GM15510 (cell line): ENCODE measurements around the gene FCRL2.

Experiments used
- POLR2A ChIP-seq: IDR thresholded peaks from 3 replicates; pipeline ENCODE4 v1.6.1; 2011; ENCODE audit warnings: borderline replicate concordance; ENCODE audit not compliant: insufficient read length; ENCODE audit errors: extremely low read depth

FCRL2 gene

DNA sequence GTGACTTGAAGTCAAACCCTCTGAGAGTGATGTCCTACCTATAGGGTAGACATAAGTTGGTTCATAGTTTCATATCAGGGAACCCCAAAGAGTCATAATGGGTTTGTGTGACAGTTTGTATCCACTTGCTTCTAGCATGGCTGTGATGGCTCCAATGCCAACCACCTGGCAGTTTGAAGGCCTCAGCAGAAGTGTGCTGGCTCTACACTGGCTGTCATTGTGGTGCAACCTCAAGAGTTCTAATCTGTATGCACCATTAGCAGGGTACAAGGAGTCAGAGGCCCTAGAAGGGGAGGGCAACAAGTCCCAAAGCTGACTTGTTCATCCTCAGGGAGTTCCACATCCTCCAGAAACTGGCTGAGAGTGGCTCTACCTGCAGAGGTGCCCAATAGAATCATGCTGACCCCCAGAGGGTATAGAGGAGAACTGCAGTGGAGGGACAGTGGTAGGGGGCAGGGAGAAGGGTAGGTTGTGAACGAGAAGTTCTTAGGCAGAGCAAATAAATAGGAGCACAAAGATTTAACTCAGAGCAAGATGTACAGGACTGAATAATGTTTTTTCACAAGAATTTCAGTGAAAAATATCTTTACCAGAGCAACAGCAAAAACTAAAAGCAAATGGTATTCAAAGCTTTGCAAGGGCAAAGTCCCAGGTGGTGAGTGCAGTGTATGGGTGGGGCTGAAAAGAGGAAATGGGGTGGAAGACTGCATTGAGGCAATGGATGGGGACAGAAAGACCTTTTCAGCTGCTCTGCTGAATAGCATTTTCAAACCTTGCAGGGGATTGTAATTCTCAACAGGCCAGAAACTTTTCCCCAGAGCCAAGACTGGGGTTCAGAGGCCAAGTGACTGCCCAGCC is 3.2 kb downstream of the FCRL2 start:
- no peak for TF ChIP-seq POLR2A

DNA sequence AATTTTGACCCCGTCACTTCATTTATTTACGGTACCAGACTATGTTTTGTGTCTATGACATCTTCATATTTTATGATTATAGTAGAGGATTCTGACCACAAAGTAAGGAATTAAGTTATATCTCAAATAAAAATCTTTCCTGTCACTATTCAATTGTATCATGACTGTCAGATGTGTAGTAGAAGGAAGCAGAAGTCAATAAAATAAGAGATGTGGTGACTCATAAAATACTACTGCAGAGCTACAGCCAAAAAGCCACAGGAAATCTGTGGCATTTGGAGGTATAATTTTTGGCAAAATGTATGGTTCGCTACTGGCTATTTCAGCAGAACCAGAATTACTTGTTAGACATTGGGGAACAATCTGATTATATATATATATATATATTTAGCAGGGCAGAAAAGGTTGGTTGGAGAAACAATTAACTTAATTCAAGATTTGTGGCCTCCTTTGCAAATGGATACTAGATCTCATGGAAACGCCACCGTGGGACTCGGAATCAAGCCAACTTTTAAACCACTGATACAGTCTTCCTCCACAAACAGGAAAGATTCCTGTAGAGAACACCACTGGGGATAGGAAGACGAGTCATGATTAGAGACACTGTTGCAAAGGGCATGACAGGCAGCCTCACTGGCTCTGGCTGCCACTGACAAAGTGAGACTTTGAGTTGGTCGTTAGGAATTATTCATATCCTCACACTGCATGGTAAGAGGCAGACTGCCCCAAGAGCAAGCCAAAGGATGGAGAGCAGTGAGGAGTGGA is 5.1 kb downstream of the FCRL2 start:
- no peak for TF ChIP-seq POLR2A

DNA sequence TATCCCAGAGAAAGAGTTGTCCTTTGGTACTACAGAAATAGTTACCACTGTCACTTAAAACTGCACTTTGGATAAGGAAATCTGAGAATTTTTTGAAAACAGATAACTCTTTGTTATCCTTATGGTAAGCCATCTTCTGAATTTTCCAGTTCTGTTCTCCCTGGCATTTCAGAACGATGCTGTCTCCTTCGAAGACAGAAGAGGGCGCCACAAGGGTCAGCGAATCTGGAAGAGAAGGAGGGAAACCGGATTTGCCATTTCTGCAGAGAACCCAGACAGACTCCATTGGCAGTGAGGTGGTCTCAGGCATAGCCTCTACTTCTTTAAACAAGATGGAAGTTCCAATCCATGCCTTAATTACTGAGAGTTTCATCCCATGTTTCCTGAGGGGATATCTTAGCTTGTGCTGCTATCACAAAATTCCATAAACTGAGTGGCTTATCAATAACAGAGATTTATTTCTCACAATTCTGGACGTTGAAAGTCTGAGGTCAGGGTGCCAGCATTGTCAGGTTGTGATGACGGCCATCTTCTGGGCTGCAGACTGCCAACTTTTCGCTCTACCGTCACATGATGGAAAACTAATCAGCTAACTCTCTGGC is 6.4 kb downstream of the FCRL2 start:
- TF ChIP-seq POLR2A: no peak

DNA sequence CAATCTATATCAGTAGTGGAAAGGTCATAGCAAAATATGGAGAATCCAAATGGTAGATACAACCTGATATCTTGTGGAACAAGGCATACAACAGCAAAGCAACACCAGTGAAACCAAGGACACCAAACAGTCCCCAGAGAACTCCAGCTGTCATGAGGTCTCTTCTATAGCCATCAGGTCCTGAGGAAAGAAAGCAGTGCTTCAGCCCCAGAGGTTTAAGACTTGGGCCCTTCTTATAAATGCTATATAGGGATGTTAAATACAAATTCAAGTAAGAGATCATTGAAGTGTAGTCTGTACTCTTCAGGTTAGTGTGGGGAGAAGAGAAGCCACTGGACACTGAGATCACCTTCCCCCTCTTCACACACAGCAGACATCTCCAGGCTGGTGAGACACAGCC is 10.1 kb downstream of the FCRL2 start:
- no peak for TF ChIP-seq POLR2A

DNA sequence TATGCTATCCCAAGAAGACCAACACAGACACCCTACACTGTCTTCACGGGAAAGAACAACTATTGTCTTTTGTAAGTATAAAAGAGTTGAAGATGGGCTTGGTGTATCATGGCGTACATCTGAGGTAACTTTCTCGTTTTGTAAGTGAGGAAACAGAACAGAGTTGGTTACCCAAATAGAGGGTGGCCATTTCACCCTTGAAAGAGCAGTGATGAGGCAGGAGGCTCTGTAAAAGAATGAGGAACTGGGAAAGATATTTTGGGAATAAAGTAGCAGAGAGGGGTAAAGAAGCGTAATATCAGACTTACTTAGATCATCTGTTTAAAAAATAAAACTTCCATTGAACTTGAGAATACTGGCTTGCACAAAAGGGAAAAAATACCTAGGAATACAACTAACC is 18.9 kb downstream of the FCRL2 start:
- TF ChIP-seq POLR2A: no peak

DNA sequence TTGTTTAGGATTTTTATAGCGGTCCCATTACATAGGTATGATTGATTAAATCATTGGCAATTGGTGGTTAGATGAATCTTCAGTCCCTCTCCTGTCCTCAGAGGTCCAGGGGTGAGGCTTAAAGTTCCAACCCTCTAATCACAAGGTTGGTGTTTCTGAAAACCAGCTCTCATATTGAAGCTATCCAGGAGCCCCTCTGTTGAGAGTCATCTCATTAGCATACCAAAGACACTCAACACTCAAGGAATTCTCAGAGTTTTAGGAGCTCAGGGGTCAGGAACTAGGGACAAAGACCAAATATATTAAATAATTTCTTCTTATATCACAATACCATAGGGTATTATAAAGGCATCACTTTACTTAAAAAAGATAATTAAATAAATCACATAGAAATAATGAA is 23.3 kb downstream of the FCRL2 start:
- no peak for TF ChIP-seq POLR2A

DNA sequence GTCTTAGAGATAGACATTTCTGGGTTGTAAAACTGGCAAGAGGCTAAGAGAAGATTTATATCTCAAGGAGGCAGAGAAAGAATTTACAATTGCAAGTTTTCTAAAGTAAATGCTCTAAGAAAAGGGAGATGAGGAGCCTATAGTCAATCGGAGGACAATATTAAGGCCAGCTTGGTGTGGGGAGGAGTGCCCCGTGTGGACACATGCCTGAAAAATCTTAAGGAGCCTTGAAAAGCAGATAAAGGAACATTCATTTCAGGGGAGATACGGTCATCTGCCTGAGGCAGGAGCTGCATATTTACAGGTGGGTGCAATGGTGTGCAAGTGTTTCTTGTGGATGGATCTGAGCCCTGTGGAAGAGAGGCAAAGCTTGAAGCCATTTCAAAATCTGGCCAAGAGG is 25.6 kb downstream of the FCRL2 start:
- no peak for TF ChIP-seq POLR2A

DNA sequence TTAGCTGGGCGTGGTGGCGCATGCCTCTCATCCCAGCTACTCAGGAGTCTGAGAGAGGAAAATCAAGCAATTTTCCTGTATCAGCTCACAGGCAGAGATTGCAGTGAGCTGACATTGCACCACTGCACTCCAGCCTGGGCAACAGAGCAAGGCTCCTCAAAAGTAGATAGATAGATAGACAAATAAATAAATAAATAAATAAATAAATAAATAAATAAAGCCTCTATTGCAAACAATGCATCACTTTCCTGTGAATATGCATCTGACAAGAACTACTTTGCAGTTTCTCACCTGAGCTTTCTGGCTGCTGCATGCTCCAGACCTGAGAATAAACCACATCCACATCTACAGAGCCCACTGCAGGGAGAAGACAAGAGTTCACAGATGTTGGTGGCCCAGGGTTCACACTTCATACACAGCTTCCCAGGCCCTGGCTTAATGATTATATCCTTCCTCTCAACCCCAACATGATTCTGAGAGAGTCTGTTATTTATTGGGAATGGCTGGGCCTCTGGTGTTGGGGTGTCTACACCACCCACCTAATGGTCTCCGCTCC is 28.6 kb downstream of the FCRL2 start:
- no peak for TF ChIP-seq POLR2A

DNA sequence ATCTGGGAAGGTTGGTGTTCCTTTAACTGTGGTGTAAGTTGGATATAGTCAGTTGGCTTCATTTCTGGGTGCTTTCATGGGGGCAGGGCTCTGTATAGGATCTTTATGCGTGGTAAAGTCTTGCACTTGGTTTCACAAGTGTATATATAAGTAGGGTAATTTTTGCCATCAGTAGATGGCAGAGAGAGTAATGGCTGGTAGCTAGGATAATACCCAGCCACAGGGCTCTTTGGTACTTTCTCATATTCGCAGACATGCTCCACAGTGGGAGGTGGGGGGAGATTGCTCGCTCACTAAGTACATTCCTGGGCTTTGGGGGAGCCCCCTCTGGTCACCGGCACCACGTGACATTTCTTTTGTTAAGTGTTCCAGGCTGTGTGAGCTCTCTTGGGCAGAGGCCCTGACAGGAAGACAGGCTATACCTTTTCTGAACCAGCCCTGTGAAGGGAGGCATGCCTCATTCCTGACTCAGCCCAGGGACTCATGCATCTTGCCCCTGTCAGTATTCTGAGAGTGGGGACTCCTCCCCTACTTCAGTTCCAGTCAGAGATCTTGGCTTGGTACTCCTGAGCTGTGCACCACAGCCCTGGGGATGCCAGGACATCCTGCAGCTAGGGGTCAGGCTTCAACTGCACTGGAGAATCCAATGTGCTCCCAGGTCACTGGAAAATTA is 37.6 kb downstream of the FCRL2 start:
- no peak for TF ChIP-seq POLR2A

DNA sequence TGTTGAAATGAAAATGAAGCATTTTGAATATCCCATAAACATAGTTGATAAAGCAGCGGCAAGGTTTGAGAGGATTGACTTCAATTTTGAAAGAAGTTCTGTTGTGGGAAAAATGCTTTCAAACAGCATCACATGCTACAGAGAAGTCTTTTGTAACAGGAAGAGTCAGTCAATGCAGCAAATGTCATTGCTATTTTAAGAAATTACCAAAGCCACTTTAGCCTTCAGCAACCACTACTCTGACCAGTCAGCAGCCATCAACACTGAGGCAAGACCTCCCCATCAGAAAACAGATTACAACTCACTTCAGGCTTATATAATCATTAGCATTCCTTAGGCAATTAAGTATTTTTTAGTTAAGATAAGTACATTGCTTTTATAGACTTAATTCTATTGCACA is 42.6 kb downstream of the FCRL2 start:
- no peak for TF ChIP-seq POLR2A

DNA sequence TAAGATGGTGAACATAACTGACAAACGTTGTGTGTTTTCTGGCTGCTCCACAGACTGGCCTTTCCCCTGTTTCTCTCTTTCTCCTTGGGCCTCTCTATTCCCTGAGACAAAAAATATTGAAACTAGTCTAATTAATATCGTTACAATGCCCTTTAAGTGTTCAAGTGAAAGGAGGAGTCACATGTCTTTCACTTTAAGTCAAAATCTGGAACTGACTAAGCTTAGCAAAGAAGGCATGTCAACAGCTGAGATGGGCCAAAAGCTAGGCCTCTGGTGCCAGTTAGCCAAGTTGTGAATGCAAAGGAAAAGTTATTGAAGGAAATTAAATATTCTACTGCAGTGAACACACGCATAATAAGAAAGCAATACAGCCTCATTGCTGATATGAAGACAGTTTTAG is 44.2 kb downstream of the FCRL2 start:
- TF ChIP-seq POLR2A: no peak

DNA sequence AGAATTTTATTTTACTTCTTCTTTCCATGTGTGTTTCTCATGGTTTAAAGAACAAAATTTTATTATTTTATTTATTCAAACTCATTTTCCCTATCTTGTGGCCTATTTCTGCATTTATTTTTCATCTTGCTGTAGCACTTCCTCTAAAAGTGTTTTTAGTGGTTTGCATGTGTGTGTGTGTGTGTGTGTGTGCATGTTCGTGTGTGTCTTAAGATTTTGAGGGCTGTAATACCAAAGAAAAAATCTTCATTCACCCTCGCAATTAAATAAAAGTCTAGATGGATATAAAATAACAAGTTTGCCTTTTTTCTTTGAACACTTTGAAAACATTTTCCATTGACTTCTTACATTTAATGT is 51.7 kb downstream of the FCRL2 start:
- TF ChIP-seq POLR2A: no peak

DNA sequence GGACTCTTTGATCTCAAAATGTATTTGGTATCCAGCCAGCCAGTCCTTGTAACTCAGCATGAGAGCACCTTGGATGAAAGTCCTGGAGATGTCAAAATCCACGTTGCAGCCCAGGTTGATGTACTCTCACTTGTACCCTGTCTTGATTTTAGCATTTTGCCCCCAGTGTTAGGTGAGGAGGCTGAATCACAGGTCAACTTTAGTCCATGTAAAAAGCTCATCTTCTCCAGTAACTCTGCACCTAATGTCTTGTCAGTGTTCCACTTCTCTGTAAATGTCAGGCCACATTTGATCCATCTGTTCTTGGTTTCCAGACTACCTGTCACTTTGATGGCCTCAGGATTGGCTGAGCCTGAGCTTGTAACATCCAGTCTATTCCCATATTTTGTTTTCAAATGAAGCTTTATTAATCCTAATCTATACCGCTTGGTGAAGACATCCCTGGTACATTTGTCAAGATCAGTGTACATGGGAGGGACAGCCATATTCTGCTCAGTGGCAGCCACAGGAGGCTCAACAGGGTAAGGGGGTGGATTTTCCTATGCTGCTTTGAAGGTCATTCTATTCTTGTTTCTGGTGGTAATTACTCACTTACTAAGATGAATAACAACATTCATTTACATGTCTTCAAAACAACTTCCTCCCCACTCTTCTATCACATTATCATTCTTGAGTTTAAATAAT is 52.3 kb downstream of the FCRL2 start:
- TF ChIP-seq POLR2A: no peak

DNA sequence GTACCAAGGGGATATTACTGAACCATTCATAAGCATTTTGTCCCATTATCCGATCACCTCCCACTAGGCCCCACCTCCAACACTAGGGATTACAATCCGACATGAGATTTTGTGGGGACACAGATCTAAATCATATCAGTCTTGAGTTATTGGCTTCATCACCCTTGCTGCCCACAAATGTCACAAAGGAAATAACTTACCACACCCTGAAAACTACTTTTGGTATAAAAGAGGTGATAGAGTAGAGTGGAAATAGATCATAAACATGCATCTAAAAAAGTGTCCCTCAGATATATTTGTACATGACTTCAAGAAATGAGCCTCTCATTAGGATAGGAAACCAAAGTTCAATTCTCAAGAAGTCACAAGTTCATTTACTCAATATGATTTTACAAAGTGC is 53.8 kb downstream of the FCRL2 start:
- TF ChIP-seq POLR2A: no peak
